ENCODE results near the gene IRF2BP2. TPM values are rescaled to one million over a fixed set of nuclear protein-coding genes. Genes with fewer than 3 reads are reported as not detected.

IRF2BP2 gene
- total and polyA plus RNA-seq, 2 of the 13 experiments (the other 11 are each of a cell fraction or from before 2014, with no cell fraction given), result 140 to 147 TPM

- TF ChIP-seq ZNF597 (CRISPR knock-in tag; IDR thresholded peaks at IDR 0.05) (no peak), NCOA2 (CRISPR knock-in tag; IDR thresholded peaks at IDR 0.05) (peak; percentile 99), MED1 (CRISPR knock-in tag; IDR thresholded peaks at IDR 0.05) (peak; percentile 100), FOXK2 (IDR thresholded peaks at IDR 0.05) (peak; percentile 97), GATAD1 (CRISPR knock-in tag; IDR thresholded peaks at IDR 0.05) (peak; percentile 70), REST (IDR thresholded peaks at IDR 0.05; ENCODE audit: borderline replicate concordance in 1 of 2, low read depth in 1 of 2, low read length in 2 of 2) (peak in 1 of 2 experiments; percentile 77; a peak in 2 of 4 replicates), ETV6 (CRISPR knock-in tag; conservative IDR thresholded peaks at IDR 0.05) (peak; percentile 72; the same call in 1 of the 2 replicates), ZNF562 (CRISPR knock-in tag; IDR thresholded peaks at IDR 0.05; ENCODE audit: borderline replicate concordance) (no peak), PHF20 (CRISPR knock-in tag; IDR thresholded peaks at IDR 0.05) (no peak), FOXA3 (CRISPR knock-in tag; IDR thresholded peaks at IDR 0.05) (peak; percentile 99), DR1 (CRISPR knock-in tag; IDR thresholded peaks at IDR 0.05) (peak; percentile 50; the same call in 1 of the 2 replicates), FIP1L1 (IDR thresholded peaks at IDR 0.05; ENCODE audit: borderline replicate concordance, insufficient read depth, low read depth, low read length) (no peak), ZBTB8A (CRISPR knock-in tag; IDR thresholded peaks at IDR 0.05; ENCODE audit: borderline replicate concordance, low read depth) (no peak), ZNF644 (CRISPR knock-in tag; IDR thresholded peaks at IDR 0.05; ENCODE audit: low read depth) (peak; percentile 48), ZNF44 (CRISPR knock-in tag; IDR thresholded peaks at IDR 0.05) (no peak), ZFP91 (CRISPR knock-in tag; IDR thresholded peaks at IDR 0.05; ENCODE audit: borderline replicate concordance) (peak; percentile 92), CREM (IDR thresholded peaks at IDR 0.05) (peak; percentile 97), CREM (CRISPR knock-in tag; IDR thresholded peaks at IDR 0.05) (no peak), SNAI1 (CRISPR knock-in tag; IDR thresholded peaks at IDR 0.05; ENCODE audit: borderline replicate concordance) (peak; percentile 80; the same call in 1 of the 2 replicates), ZNF468 (CRISPR knock-in tag; IDR thresholded peaks at IDR 0.05) (no peak), ATF5 (CRISPR knock-in tag; IDR thresholded peaks at IDR 0.05; ENCODE audit: low read depth) (no peak; the same call in 1 of the 2 replicates), ZSCAN22 (CRISPR knock-in tag; IDR thresholded peaks at IDR 0.05) (no peak), HNRNPUL1 (IDR thresholded peaks at IDR 0.05; ENCODE audit: low read depth, low read length) (peak; percentile 95), NR1H2 (CRISPR knock-in tag; IDR thresholded peaks at IDR 0.05; ENCODE audit: borderline replicate concordance, low read depth) (no peak)
Measured at GRCh38 chr1:234643111-234643849, 33.3 kb upstream of the IRF2BP2 start (continued).

Measured in HepG2 (cell line).